Measurements from ENCODE around the gene CIP2A.

Gene CIP2A

DNA sequence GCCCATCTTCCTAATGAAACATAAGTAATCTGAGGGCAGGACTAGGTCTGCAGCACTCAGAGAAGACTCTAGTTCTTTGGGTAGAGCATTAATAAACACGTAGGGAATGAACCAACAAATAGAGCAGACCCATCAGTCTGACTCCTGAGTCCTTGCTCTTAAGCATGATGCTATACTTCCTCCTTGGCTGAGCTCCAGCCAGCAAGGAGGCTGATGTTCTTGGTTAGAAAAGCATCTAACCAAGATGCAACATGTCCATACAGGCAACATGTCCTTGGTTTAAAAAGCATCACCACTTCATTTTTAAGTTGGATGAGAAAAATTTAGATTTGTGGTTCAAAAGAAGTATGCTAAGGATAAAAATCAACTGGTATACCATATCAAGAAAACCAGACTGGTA is 70.3 kb downstream of the CIP2A start:
- TF ChIP-seq, protein P1, sequence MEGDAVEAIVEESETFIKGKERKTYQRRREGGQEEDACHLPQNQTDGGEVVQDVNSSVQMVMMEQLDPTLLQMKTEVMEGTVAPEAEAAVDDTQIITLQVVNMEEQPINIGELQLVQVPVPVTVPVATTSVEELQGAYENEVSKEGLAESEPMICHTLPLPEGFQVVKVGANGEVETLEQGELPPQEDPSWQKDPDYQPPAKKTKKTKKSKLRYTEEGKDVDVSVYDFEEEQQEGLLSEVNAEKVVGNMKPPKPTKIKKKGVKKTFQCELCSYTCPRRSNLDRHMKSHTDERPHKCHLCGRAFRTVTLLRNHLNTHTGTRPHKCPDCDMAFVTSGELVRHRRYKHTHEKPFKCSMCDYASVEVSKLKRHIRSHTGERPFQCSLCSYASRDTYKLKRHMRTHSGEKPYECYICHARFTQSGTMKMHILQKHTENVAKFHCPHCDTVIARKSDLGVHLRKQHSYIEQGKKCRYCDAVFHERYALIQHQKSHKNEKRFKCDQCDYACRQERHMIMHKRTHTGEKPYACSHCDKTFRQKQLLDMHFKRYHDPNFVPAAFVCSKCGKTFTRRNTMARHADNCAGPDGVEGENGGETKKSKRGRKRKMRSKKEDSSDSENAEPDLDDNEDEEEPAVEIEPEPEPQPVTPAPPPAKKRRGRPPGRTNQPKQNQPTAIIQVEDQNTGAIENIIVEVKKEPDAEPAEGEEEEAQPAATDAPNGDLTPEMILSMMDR (IDR thresholded peaks at IDR 0.05; ENCODE audit: low read depth, low read length) = no peak
- DNase-seq (ENCODE audit: low read depth in 2 of 2) = peak; percentile 25 to 28
- H3K4me3 ChIP-seq (replicated peaks in 1 of 2; ENCODE audit: low read depth in 2 of 2, low read length in 2 of 2) = no peak overlapping the region

DNA sequence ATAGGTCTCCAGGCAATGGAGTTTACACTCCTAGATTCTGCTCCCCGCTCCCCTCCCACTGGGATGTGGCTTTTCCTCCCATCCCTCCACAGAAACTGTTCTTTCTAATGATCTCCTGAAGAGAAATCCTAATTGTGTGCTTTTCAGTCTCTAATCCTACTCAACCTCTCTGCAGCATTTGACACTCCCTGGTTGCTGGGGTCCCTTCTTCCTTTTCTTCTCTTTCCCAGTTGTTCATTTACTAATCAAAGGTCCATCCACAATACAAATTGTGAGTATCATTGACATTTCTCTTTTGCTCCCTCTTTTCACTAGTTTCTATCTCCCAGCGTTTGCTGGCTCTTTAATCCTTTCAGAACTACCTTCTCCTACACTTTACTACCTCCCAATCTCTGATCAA is 72.4 kb downstream of the CIP2A start:
- no peak overlapping the region for H3K4me3 ChIP-seq (replicated peaks in 1 of 2; ENCODE audit: low read depth in 2 of 2, low read length in 2 of 2)
- no peak for DNase-seq (ENCODE audit: low read depth in 2 of 2)

DNA sequence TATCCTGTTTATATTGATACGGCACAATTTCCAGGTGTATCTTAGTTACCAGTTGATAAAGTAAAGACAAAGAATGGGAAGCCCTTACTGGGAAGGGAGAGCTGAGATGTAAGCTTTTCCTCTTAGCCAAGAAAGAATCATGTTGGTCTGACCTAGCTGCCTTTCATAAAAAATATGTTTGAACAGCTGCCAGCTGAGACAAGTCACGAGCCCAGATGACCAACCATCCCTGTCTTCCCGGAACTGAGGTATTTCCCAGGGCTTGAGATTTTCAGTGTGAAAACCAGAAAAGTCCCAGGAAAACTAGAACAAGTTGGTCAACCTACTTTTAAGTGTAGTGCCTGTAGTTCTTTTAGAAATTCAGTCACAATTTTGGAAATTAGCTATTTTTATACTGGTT is 75.3 kb downstream of the CIP2A start:
- peak; percentile 22 to 54 for DNase-seq (ENCODE audit: low read depth in 2 of 2)
- no peak overlapping the region for H3K4me3 ChIP-seq (replicated peaks in 1 of 2; ENCODE audit: low read depth in 2 of 2, low read length in 2 of 2)
- TF ChIP-seq, protein P1 (IDR thresholded peaks at IDR 0.05; ENCODE audit: low read depth, low read length) = no peak

More for the DNA sequence above, 72.4 kb downstream of the CIP2A start:
- TF ChIP-seq, protein P1 (IDR thresholded peaks at IDR 0.05; ENCODE audit: low read depth, low read length) = no peak

DNA sequence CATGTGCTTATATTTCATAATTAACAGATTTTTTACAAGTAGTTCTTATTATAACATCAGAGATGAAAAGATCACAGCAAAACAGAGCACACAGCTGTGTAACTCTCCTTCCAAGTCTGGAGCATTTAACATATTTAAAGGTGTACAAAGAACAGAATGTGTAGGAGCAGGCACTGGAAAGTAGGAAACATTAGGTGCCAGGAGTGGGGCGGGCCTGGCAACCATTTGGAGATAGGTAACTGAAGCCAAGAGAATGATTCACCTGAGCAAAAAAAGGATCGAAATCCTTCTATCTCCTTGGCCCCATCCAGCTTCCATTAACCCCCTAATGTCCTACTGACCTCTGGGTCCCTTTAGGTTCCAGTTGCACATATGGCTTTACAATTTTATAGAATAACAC is 76.6 kb downstream of the CIP2A start:
- H3K4me3 ChIP-seq (replicated peaks in 1 of 2; ENCODE audit: low read depth in 2 of 2, low read length in 2 of 2) = no peak overlapping the region
- TF ChIP-seq, protein P1 (IDR thresholded peaks at IDR 0.05; ENCODE audit: low read depth, low read length) = no peak
- no peak for DNase-seq (ENCODE audit: low read depth in 2 of 2)

DNA sequence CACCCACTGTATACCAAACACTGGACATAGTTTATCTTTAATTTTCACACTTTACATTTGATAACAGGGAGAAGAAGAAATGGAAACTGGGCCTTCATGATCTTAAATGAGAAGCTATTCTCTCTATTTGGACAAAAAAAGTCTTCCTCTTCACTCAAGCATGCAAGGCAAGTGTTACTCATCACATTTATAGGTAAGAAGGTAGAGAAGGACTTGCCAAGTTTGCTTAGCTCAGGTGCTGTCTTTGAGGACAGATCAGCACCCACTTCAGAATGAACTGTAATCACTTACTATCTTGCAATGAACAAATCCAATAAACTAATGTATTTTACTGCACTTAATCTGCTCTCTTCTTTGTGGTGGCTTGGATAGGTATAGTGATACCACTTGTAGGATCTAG is 77.7 kb downstream of the CIP2A start:
- TF ChIP-seq, protein P1 (IDR thresholded peaks at IDR 0.05; ENCODE audit: low read depth, low read length) = no peak
- no peak for DNase-seq (ENCODE audit: low read depth in 2 of 2)
- no peak overlapping the region for H3K4me3 ChIP-seq (replicated peaks in 1 of 2; ENCODE audit: low read depth in 2 of 2, low read length in 2 of 2)

DNA sequence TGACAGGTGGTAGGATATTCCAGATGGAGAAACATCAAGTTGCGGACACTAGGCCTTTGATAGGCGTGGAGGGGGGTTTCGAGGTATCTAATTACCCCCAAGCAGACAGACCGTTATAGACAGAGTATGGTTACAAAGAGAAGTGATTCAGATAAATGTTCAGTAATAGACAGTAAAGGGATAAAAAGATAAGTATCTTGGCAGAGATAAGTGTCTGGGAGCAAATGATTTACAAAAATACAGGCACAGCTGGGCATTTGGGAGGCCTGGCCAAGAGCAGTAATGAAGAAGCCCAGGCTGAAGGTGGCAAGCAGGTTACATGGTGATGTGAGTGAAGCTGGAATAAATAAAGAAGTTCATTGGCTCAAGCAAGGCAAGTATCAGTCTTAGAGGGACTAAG is 78.2 kb downstream of the CIP2A start:
- DNase-seq (ENCODE audit: low read depth in 2 of 2) = no peak
- H3K4me3 ChIP-seq (replicated peaks in 1 of 2; ENCODE audit: low read depth in 2 of 2, low read length in 2 of 2) = no peak overlapping the region
- TF ChIP-seq, protein P1 (IDR thresholded peaks at IDR 0.05; ENCODE audit: low read depth, low read length) = no peak

DNA sequence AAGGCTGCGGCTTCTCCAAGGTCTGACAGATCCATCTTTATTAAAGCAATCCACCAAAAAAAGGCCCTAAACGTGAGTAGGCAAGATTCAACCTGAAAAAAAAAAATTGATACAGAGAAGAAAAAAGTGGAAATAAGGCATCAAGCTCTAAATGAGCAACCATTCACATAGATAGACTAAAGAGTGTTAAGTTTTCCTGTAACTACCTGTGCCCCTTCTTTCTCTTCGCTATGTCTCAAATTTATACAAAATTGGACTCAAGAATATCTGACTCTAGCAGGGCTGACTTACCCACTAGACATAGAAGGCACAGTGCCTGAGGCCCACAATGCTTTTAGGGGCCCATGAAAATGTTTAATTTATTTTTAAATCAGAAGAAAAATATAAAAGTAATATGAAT is 78.7 kb downstream of the CIP2A start, which contains the start of gene MYH15:
Gene MYH15, minus strand, starts transcription at position 101 of the 400 bp plus-strand sequence. Its CDS starts 66 bp downstream, at position 35.
- no peak for DNase-seq (ENCODE audit: low read depth in 2 of 2)
- no peak within 1 kb of the TSS for H3K4me3 ChIP-seq (replicated peaks in 1 of 2; ENCODE audit: low read depth in 2 of 2, low read length in 2 of 2)
- TF ChIP-seq, protein P1 (IDR thresholded peaks at IDR 0.05; ENCODE audit: low read depth, low read length) = no peak

Measured in cardiac fibroblast (primary cell).